ENCODE measurements around the gene EPHA3.

Gene EPHA3

DNA sequence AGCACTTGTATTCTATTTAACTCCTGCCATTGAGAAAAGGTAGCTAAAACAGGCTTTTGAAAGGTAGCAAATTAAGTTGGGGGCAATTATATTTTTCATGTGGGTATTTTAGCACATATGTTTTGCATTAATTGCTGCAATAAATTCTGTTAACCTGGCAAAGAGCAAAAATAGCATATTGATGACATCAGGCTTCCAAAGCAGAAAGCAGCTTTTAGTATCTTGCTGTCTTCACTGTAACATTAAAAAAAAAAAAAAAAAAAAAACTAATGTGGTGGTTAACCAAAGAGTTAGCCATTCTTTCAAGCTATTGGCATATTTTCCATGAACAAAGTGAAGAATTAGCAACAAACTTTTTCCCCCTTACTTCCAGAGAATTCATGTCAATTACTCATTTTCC, 9.1 kb downstream of the EPHA3 start:
- H3K4me3 ChIP-seq (ENCODE audit: low read depth, low read length, poor library complexity, severe bottlenecking), result no peak overlapping the region
- H3K79me2 ChIP-seq (ENCODE audit: insufficient read depth, low read length), result no peaks in the 10 kb centered on the region
- TF ChIP-seq, protein P1, sequence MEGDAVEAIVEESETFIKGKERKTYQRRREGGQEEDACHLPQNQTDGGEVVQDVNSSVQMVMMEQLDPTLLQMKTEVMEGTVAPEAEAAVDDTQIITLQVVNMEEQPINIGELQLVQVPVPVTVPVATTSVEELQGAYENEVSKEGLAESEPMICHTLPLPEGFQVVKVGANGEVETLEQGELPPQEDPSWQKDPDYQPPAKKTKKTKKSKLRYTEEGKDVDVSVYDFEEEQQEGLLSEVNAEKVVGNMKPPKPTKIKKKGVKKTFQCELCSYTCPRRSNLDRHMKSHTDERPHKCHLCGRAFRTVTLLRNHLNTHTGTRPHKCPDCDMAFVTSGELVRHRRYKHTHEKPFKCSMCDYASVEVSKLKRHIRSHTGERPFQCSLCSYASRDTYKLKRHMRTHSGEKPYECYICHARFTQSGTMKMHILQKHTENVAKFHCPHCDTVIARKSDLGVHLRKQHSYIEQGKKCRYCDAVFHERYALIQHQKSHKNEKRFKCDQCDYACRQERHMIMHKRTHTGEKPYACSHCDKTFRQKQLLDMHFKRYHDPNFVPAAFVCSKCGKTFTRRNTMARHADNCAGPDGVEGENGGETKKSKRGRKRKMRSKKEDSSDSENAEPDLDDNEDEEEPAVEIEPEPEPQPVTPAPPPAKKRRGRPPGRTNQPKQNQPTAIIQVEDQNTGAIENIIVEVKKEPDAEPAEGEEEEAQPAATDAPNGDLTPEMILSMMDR (IDR thresholded peaks at IDR 0.05; ENCODE audit: low read length), result no peak
- TF ChIP-seq EZH2 (IDR thresholded peaks at IDR 0.05; ENCODE audit: borderline replicate concordance, low read length), result no peak
- H3K9me2 ChIP-seq (ENCODE audit: low read depth, low read length), result no peaks in the 10 kb centered on the region
- no peaks in the 10 kb centered on the region for H3K27me3 ChIP-seq (ENCODE audit: insufficient read depth, low read length)
- no peak overlapping the region for H2AFZ ChIP-seq (ENCODE audit: low read length)
- peaks cover 10% of the 10 kb centered on the region for H3K4me1 ChIP-seq (ENCODE audit: insufficient read depth, low read length, severe bottlenecking)
- no peak overlapping the region for H3K27ac ChIP-seq (ENCODE audit: low read depth, low read length, poor library complexity, severe bottlenecking)
- no peaks in the 10 kb centered on the region for H3F3A ChIP-seq (ENCODE audit: insufficient read depth, low read length)
- H3K36me3 ChIP-seq (ENCODE audit: insufficient read depth, low read length), result no peaks in the 10 kb centered on the region
- no peak overlapping the region for H3K4me2 ChIP-seq (ENCODE audit: low read length)
- H4K20me1 ChIP-seq (ENCODE audit: insufficient read depth, low read length), result no peaks in the 10 kb centered on the region
- H3K9me3 ChIP-seq (ENCODE audit: low read length), result no peaks in the 10 kb centered on the region
- no peak overlapping the region for H3K9ac ChIP-seq (ENCODE audit: low read length)

DNA sequence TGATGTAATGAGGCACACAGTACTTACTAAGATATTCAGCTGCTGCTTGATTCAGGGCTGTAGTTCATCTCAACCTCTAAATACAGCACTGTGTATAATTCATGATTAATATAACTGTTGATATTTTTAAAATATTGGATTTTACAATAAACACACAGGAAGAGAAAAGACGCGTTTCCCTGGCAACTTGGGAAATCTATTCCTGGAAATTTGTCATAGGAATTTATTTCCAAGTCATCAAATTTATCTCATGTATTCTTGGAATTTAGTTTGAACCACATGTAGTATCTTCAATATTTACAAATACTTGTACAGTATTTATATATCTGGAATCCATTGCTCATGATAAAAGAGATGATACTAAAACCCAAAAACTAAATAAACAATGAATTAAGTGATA, 30.6 kb downstream of the EPHA3 start:
- peaks cover 6% of the 10 kb centered on the region for H3K4me1 ChIP-seq (ENCODE audit: insufficient read depth, low read length, severe bottlenecking)
- H3K4me2 ChIP-seq (ENCODE audit: low read length), result no peak overlapping the region
- TF ChIP-seq, protein P1 (IDR thresholded peaks at IDR 0.05; ENCODE audit: low read length), result no peak
- no peak for TF ChIP-seq EZH2 (IDR thresholded peaks at IDR 0.05; ENCODE audit: borderline replicate concordance, low read length)
- H2AFZ ChIP-seq (ENCODE audit: low read length), result no peak overlapping the region
- H4K20me1 ChIP-seq (ENCODE audit: insufficient read depth, low read length), result no peaks in the 10 kb centered on the region
- H3K27me3 ChIP-seq (ENCODE audit: insufficient read depth, low read length), result no peaks in the 10 kb centered on the region
- H3F3A ChIP-seq (ENCODE audit: insufficient read depth, low read length), result no peaks in the 10 kb centered on the region
- H3K9me2 ChIP-seq (ENCODE audit: low read depth, low read length), result no peaks in the 10 kb centered on the region
- H3K4me3 ChIP-seq (ENCODE audit: low read depth, low read length, poor library complexity, severe bottlenecking), result no peak overlapping the region
- no peaks in the 10 kb centered on the region for H3K36me3 ChIP-seq (ENCODE audit: insufficient read depth, low read length)
- no peak overlapping the region for H3K27ac ChIP-seq (ENCODE audit: low read depth, low read length, poor library complexity, severe bottlenecking)
- no peaks in the 10 kb centered on the region for H3K9me3 ChIP-seq (ENCODE audit: low read length)
- H3K9ac ChIP-seq (ENCODE audit: low read length), result no peak overlapping the region
- H3K79me2 ChIP-seq (ENCODE audit: insufficient read depth, low read length), result no peaks in the 10 kb centered on the region

DNA sequence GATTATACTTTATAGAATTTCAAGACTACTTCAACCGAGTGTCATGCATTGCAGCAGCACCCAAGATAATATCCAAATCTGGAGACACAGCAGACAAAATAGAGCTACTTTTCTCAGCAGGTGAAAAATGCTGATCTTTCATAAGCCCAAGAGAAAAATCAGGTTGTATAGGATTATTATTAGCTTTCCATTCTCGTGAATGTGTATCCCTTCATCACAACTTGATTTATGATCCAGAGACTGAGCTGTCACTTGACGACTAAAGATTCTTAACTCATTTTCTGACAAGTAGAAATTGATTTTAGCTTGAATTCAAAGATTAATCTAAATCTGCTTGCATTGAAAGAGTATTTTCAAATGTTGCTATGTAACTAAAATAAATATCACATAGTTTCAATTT, 32.4 kb downstream of the EPHA3 start:
- no peaks in the 10 kb centered on the region for H3K79me2 ChIP-seq (ENCODE audit: insufficient read depth, low read length)
- H3K4me1 ChIP-seq (ENCODE audit: insufficient read depth, low read length, severe bottlenecking), result peaks cover 6% of the 10 kb centered on the region
- H3K36me3 ChIP-seq (ENCODE audit: insufficient read depth, low read length), result no peaks in the 10 kb centered on the region
- no peak overlapping the region for H2AFZ ChIP-seq (ENCODE audit: low read length)
- H3F3A ChIP-seq (ENCODE audit: insufficient read depth, low read length), result no peaks in the 10 kb centered on the region
- no peak overlapping the region for H3K4me2 ChIP-seq (ENCODE audit: low read length)
- no peak overlapping the region for H3K4me3 ChIP-seq (ENCODE audit: low read depth, low read length, poor library complexity, severe bottlenecking)
- H3K9me2 ChIP-seq (ENCODE audit: low read depth, low read length), result no peaks in the 10 kb centered on the region
- no peaks in the 10 kb centered on the region for H3K27me3 ChIP-seq (ENCODE audit: insufficient read depth, low read length)
- no peak overlapping the region for H3K9ac ChIP-seq (ENCODE audit: low read length)
- no peaks in the 10 kb centered on the region for H4K20me1 ChIP-seq (ENCODE audit: insufficient read depth, low read length)
- no peaks in the 10 kb centered on the region for H3K9me3 ChIP-seq (ENCODE audit: low read length)
- H3K27ac ChIP-seq (ENCODE audit: low read depth, low read length, poor library complexity, severe bottlenecking), result no peak overlapping the region
- TF ChIP-seq, protein P1 (IDR thresholded peaks at IDR 0.05; ENCODE audit: low read length), result no peak
- no peak for TF ChIP-seq EZH2 (IDR thresholded peaks at IDR 0.05; ENCODE audit: borderline replicate concordance, low read length)

All from OCI-LY1 (cell line).